Measurements from ENCODE around the gene PRKCQ. TPM values are rescaled to one million over a fixed set of nuclear protein-coding genes. Genes with fewer than 3 reads are reported as not detected.

Gene PRKCQ
- total and polyA plus RNA-seq, 2 of the 13 experiments (the other 11 are each of a cell fraction or from before 2014, with no cell fraction given) = 0.13 to 0.35 TPM

DNA sequence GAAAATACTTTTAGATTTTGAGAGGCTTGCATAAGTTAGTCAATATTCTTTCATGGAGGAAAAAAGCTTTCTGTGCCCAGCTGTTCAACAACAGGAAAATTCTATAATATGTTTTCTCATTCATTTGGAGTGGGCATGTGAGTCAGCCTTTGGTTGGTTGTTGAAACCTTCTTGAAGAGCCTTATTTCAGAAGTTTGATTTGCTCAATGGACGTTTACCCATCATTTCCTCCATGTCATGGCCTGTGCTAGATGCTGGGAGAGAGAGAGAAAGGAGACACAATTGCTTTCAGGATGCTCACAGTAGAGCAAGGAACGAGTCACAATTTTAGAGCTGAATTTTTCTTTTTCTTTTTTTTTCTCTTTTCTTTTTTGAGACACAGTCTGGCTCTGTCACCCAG, 181.7 kb downstream of the PRKCQ start:
- no peak overlapping the region for H3K4me3 ChIP-seq (replicated peaks in 1 of 3; ENCODE audit: insufficient read depth in 1 of 3, low read depth in 2 of 3, low read length in 3 of 3)
- ChIA-PET POLR2A (no interaction called here), CTCF (ENCODE audit: low intra/inter-chr PET ratio, low total read pairs) (no interaction called here)
- 0% methylated on average over 2 of the region's 2 CpGs for WGBS (ENCODE audit: low lambda C conversion rate)
- no peak overlapping the region for H3K9ac ChIP-seq (ENCODE audit: insufficient read depth, low read depth, low read length)
- ATAC-seq (no peak), FAIRE-seq (no peak), DNase-seq (ENCODE audit: low spot score) (no peak)
- peaks cover 6% of the 10 kb centered on the region; the same call in 1 of the 2 replicates for H3K4me1 ChIP-seq (ENCODE audit: insufficient read depth, low read length)
- BruUV-seq (replicated peaks) = no TSS peak
- no peaks in the 10 kb centered on the region for H3K36me3 ChIP-seq (replicated peaks in 1 of 2; ENCODE audit: control insufficient read depth in 1 of 2, insufficient read depth in 2 of 2, low read length in 2 of 2)
- no peak for TF ChIP-seq HOXD1 (CRISPR knock-in tag; IDR thresholded peaks at IDR 0.05)
- TF ChIP-seq MIXL1 (CRISPR knock-in tag; IDR thresholded peaks at IDR 0.05) = no peak
- TF ChIP-seq FOSL2 (CRISPR knock-in tag; IDR thresholded peaks at IDR 0.05) = no peak
- TF ChIP-seq, protein P1, sequence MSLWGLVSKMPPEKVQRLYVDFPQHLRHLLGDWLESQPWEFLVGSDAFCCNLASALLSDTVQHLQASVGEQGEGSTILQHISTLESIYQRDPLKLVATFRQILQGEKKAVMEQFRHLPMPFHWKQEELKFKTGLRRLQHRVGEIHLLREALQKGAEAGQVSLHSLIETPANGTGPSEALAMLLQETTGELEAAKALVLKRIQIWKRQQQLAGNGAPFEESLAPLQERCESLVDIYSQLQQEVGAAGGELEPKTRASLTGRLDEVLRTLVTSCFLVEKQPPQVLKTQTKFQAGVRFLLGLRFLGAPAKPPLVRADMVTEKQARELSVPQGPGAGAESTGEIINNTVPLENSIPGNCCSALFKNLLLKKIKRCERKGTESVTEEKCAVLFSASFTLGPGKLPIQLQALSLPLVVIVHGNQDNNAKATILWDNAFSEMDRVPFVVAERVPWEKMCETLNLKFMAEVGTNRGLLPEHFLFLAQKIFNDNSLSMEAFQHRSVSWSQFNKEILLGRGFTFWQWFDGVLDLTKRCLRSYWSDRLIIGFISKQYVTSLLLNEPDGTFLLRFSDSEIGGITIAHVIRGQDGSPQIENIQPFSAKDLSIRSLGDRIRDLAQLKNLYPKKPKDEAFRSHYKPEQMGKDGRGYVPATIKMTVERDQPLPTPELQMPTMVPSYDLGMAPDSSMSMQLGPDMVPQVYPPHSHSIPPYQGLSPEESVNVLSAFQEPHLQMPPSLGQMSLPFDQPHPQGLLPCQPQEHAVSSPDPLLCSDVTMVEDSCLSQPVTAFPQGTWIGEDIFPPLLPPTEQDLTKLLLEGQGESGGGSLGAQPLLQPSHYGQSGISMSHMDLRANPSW (CRISPR knock-in tag; IDR thresholded peaks at IDR 0.05; ENCODE audit: borderline replicate concordance) = no peak
- TF ChIP-seq, protein P2, sequence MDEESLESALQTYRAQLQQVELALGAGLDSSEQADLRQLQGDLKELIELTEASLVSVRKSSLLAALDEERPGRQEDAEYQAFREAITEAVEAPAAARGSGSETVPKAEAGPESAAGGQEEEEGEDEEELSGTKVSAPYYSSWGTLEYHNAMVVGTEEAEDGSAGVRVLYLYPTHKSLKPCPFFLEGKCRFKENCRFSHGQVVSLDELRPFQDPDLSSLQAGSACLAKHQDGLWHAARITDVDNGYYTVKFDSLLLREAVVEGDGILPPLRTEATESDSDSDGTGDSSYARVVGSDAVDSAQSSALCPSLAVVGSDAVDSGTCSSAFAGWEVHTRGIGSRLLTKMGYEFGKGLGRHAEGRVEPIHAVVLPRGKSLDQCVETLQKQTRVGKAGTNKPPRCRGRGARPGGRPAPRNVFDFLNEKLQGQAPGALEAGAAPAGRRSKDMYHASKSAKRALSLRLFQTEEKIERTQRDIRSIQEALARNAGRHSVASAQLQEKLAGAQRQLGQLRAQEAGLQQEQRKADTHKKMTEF (CRISPR knock-in tag; IDR thresholded peaks at IDR 0.05) = no peak
- no peak for TF ChIP-seq ZNF878 (CRISPR knock-in tag; IDR thresholded peaks at IDR 0.05)
- TF ChIP-seq MYC (CRISPR knock-in tag; IDR thresholded peaks at IDR 0.05; ENCODE audit: borderline replicate concordance) = no peak
- no peak for TF ChIP-seq HMG20A (CRISPR knock-in tag; IDR thresholded peaks at IDR 0.05; ENCODE audit: borderline replicate concordance)
- TF ChIP-seq, protein P3, sequence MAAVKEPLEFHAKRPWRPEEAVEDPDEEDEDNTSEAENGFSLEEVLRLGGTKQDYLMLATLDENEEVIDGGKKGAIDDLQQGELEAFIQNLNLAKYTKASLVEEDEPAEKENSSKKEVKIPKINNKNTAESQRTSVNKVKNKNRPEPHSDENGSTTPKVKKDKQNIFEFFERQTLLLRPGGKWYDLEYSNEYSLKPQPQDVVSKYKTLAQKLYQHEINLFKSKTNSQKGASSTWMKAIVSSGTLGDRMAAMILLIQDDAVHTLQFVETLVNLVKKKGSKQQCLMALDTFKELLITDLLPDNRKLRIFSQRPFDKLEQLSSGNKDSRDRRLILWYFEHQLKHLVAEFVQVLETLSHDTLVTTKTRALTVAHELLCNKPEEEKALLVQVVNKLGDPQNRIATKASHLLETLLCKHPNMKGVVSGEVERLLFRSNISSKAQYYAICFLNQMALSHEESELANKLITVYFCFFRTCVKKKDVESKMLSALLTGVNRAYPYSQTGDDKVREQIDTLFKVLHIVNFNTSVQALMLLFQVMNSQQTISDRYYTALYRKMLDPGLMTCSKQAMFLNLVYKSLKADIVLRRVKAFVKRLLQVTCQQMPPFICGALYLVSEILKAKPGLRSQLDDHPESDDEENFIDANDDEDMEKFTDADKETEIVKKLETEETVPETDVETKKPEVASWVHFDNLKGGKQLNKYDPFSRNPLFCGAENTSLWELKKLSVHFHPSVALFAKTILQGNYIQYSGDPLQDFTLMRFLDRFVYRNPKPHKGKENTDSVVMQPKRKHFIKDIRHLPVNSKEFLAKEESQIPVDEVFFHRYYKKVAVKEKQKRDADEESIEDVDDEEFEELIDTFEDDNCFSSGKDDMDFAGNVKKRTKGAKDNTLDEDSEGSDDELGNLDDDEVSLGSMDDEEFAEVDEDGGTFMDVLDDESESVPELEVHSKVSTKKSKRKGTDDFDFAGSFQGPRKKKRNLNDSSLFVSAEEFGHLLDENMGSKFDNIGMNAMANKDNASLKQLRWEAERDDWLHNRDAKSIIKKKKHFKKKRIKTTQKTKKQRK (IDR thresholded peaks at IDR 0.05; ENCODE audit: low read length) = no peak
- TF ChIP-seq, protein P4, sequence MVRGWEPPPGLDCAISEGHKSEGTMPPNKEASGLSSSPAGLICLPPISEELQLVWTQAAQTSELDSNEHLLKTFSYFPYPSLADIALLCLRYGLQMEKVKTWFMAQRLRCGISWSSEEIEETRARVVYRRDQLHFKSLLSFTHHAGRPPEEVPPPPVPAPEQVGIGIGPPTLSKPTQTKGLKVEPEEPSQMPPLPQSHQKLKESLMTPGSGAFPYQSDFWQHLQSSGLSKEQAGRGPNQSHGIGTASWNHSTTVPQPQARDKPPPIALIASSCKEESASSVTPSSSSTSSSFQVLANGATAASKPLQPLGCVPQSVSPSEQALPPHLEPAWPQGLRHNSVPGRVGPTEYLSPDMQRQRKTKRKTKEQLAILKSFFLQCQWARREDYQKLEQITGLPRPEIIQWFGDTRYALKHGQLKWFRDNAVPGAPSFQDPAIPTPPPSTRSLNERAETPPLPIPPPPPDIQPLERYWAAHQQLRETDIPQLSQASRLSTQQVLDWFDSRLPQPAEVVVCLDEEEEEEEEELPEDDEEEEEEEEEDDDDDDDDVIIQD (CRISPR knock-in tag; IDR thresholded peaks at IDR 0.05; ENCODE audit: low read depth) = no peak
- TF ChIP-seq, protein P5, sequence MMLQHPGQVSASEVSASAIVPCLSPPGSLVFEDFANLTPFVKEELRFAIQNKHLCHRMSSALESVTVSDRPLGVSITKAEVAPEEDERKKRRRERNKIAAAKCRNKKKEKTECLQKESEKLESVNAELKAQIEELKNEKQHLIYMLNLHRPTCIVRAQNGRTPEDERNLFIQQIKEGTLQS (CRISPR knock-in tag; IDR thresholded peaks at IDR 0.05) = no peak
- no peak overlapping the region for H3K27ac ChIP-seq (ENCODE audit: extremely low read length, insufficient read depth, low read length)
- peaks cover 1 to 26% of the 10 kb centered on the region in 2 experiments; a peak in 3 of 5 replicates for H3K27me3 ChIP-seq (ENCODE audit: control insufficient read depth in 1 of 2, insufficient read depth in 2 of 2, low read length in 2 of 2)
- intact Hi-C loops (cut with micrococcal nuclease; ENCODE audit: unreplicated experiment) (no loop called here), in situ Hi-C loops (cut with HindIII; ENCODE audit: extremely low pct_ligation_motif_present, low pct_unique_long_range_greater_than_20kb) (no loop called here)
- no peaks in the 10 kb centered on the region for H3K9me3 ChIP-seq (ENCODE audit: low read length)
- H3K4me2 ChIP-seq (ENCODE audit: low read depth, low read length) = no peak overlapping the region
- H3K79me2 ChIP-seq (ENCODE audit: insufficient read depth, low read length) = no peaks in the 10 kb centered on the region
- no peaks in the 10 kb centered on the region for H4K20me1 ChIP-seq (ENCODE audit: insufficient read depth, low read length)
- H2AFZ ChIP-seq (ENCODE audit: low read length) = no peak overlapping the region

Data from HepG2 (cell line).